ENCODE data around the gene POU6F2. TPM values are rescaled to one million over a fixed set of nuclear protein-coding genes. Genes with fewer than 3 reads are reported as not detected.

POU6F2 gene
- total and polyA plus RNA-seq, 2 experiments from 2014 or later: 7.2 to 7.3 TPM

- no peak for TF ChIP-seq ZNF462 (CRISPR knock-in tag; IDR thresholded peaks at IDR 0.05)
- TF ChIP-seq, protein P1, sequence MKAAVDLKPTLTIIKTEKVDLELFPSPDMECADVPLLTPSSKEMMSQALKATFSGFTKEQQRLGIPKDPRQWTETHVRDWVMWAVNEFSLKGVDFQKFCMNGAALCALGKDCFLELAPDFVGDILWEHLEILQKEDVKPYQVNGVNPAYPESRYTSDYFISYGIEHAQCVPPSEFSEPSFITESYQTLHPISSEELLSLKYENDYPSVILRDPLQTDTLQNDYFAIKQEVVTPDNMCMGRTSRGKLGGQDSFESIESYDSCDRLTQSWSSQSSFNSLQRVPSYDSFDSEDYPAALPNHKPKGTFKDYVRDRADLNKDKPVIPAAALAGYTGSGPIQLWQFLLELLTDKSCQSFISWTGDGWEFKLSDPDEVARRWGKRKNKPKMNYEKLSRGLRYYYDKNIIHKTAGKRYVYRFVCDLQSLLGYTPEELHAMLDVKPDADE (IDR thresholded peaks at IDR 0.05): no peak
- no peak for TF ChIP-seq EZH2 (IDR thresholded peaks at IDR 0.05; ENCODE audit: low read depth, unreplicated experiment)
- no peak for TF ChIP-seq ZNF331 (CRISPR knock-in tag; IDR thresholded peaks at IDR 0.05; ENCODE audit: low read depth)
- no peak for TF ChIP-seq STAT1 (IDR thresholded peaks at IDR 0.05; ENCODE audit: unreplicated experiment)
- no peak for TF ChIP-seq ZNF114 (CRISPR knock-in tag; IDR thresholded peaks at IDR 0.05)
- no peak for TF ChIP-seq EZH2phosphoT487 (IDR thresholded peaks at IDR 0.05; ENCODE audit: unreplicated experiment)
- no peak for TF ChIP-seq JUNB (IDR thresholded peaks at IDR 0.05; ENCODE audit: unreplicated experiment)
Measured at GRCh38 chr7:39240864-39241263, 263.2 kb downstream of the POU6F2 start (continued).

- Histone ChIP-seq H3K36me3 (ENCODE audit: insufficient read depth) (no peaks in the 10 kb centered on the region), H3K4me1 (ENCODE audit: insufficient read depth) (peaks cover 16% of the 10 kb centered on the region), H3F3A (replicated peaks; ENCODE audit: low read depth) (no peaks in the 10 kb centered on the region), H4K20me1 (replicated peaks; ENCODE audit: insufficient read depth) (no peaks in the 10 kb centered on the region), H2AFZ (no peak overlapping the region), H3K79me2 (replicated peaks; ENCODE audit: insufficient read depth) (no peaks in the 10 kb centered on the region), H3K9me2 (ENCODE audit: insufficient read depth) (no peaks in the 10 kb centered on the region), H3K4me3 (no peak overlapping the region), H3K27ac (ENCODE audit: low read depth) (no peak overlapping the region), H3K27me3 (ENCODE audit: insufficient read depth) (no peaks in the 10 kb centered on the region), H3K4me2 (no peak overlapping the region)
- Mint-ChIP-seq H3K9me3 (peaks cover 3% of the 10 kb centered on the region), H3K36me3 (ENCODE audit: low read depth) (peaks cover 3% of the 10 kb centered on the region; the same call in 1 of the 3 replicates), H3K27me3 (ENCODE audit: insufficient read depth, low read depth, poor library complexity) (no peaks in the 10 kb centered on the region), H3K27ac (no peak overlapping the region), H3K4me1 (peaks cover 17% of the 10 kb centered on the region), H3K4me3 (no peak overlapping the region)
- DNase-seq (ENCODE audit: low spot score): no peak
- ATAC-seq: no peak
- TF ChIP-seq, protein P2, sequence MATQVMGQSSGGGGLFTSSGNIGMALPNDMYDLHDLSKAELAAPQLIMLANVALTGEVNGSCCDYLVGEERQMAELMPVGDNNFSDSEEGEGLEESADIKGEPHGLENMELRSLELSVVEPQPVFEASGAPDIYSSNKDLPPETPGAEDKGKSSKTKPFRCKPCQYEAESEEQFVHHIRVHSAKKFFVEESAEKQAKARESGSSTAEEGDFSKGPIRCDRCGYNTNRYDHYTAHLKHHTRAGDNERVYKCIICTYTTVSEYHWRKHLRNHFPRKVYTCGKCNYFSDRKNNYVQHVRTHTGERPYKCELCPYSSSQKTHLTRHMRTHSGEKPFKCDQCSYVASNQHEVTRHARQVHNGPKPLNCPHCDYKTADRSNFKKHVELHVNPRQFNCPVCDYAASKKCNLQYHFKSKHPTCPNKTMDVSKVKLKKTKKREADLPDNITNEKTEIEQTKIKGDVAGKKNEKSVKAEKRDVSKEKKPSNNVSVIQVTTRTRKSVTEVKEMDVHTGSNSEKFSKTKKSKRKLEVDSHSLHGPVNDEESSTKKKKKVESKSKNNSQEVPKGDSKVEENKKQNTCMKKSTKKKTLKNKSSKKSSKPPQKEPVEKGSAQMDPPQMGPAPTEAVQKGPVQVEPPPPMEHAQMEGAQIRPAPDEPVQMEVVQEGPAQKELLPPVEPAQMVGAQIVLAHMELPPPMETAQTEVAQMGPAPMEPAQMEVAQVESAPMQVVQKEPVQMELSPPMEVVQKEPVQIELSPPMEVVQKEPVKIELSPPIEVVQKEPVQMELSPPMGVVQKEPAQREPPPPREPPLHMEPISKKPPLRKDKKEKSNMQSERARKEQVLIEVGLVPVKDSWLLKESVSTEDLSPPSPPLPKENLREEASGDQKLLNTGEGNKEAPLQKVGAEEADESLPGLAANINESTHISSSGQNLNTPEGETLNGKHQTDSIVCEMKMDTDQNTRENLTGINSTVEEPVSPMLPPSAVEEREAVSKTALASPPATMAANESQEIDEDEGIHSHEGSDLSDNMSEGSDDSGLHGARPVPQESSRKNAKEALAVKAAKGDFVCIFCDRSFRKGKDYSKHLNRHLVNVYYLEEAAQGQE (IDR thresholded peaks at IDR 0.05; ENCODE audit: unreplicated experiment): no peak
- TF ChIP-seq CREB1 (CRISPR knock-in tag; IDR thresholded peaks at IDR 0.05; ENCODE audit: low read depth) (no peak), ZNF331 (CRISPR knock-in tag; IDR thresholded peaks at IDR 0.05; ENCODE audit: low read depth) (no peak), EZH2phosphoT487 (IDR thresholded peaks at IDR 0.05; ENCODE audit: unreplicated experiment) (no peak), JUNB (IDR thresholded peaks at IDR 0.05; ENCODE audit: unreplicated experiment) (no peak), ZNF114 (CRISPR knock-in tag; IDR thresholded peaks at IDR 0.05) (no peak), NANOG (IDR thresholded peaks at IDR 0.05; ENCODE audit: borderline replicate concordance) (no peak), STAT1 (IDR thresholded peaks at IDR 0.05; ENCODE audit: unreplicated experiment) (no peak)
- TF ChIP-seq, protein P1 (IDR thresholded peaks at IDR 0.05): no peak
Measured at GRCh38 chr7:39247576-39247975, 269.9 kb downstream of the POU6F2 start.

Measured in GM23338 (cell line).